Activated naive CD4-positive, alpha-beta T cell treated with anti-CD3 and anti-CD28 coated beads for 36 hours (primary cell): ENCODE measurements around the gene TRMT1. TPM values are rescaled to one million over a fixed set of nuclear protein-coding genes. Genes with fewer than 3 reads are reported as not detected.

ENCODE experiments used
- CTCF ChIA-PET: fragments of 350-600 bp; sonication (Branson Sonifier 250); formaldehyde crosslinking; loops from one replicate; lab custom pipeline; 2021; ENCODE audit warnings: antibody characterized with exemption; lab: Charles Lee
- DNase-seq: peaks from one replicate; pipeline ENCODE4 v3.0.0-alpha.2; 2020
- H3K27ac Mint-ChIP-seq: one replicate; pipeline ENCODE4 v1.8.0; 2021; ENCODE audit warnings: mild to moderate bottlenecking, mixed read lengths
- H3K27me3 Mint-ChIP-seq: one replicate; pipeline ENCODE4 v1.8.0; 2021; ENCODE audit warnings: low read depth, mixed read lengths
- H3K36me3 Mint-ChIP-seq: one replicate; pipeline ENCODE4 v1.8.0; 2021; ENCODE audit warnings: low read depth, mixed read lengths
- H3K4me1 Mint-ChIP-seq: one replicate; pipeline ENCODE4 v1.8.0; 2021; ENCODE audit warnings: low read depth, mixed read lengths
- H3K4me3 Mint-ChIP-seq: one replicate; pipeline ENCODE4 v1.8.0; 2021; ENCODE audit warnings: mild to moderate bottlenecking, moderate library complexity, mixed read lengths
- H3K9me3 Mint-ChIP-seq: one replicate; pipeline ENCODE4 v1.8.0; 2021; ENCODE audit warnings: mixed read lengths
- intact Hi-C: fragments of 100-400 bp; cut with micrococcal nuclease; formaldehyde crosslinking; loops from one replicate; pipeline ENCODE4 v1.15.1; 2023
- total RNA-seq, 2 experiments: library from RNA; stranded (reverse); gene quantifications; one replicate each; pipeline ENCODE4 v1.2.3, GENCODE V29; 2021

TRMT1 gene
- total RNA-seq, 2 experiments from 2014 or later: 55.8 to 59.6 TPM

DNA sequence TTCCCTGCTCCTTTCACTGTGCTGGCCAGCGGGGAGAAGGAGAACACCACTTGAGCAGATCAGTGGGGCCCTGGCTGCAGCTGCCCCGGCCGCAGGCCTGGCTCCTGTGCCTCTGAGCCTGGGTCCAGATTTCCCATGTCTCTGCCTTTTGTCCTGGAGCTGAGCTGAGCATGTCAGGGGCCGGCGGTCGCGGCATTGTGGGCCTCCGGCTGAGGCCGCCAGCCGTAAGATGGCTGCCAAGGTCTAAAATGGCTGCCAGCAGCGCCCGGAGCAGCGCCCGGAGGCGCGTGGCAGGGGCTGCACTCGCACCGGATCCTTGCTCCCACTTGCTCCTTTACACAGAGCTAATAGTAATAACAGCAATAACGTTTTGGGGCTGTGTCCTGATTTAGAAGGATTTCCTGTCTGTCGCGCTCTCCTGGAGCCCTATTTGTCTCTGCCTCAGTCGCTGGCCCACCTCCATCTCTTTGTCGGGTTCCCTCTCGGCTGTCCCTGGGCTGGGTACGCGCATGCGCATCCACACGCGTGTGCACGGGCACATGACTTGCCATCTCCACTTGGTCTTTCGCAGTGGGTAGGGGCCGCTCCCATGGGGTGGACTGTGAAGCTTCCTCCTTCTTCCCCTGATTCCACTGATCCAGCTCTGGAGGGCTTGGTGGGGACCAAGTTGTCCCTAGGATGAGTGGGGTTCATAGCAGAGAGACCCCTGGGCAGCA, 46.0 kb downstream of the TRMT1 start:
- H3K27me3 Mint-ChIP-seq: no peaks in the 10 kb centered on the region
- H3K27ac Mint-ChIP-seq: no peak overlapping the region
- H3K4me1 Mint-ChIP-seq: no peaks in the 10 kb centered on the region
- H3K9me3 Mint-ChIP-seq: no peaks in the 10 kb centered on the region
- no peak overlapping the region for H3K4me3 Mint-ChIP-seq
- intact Hi-C loops: no loop called here
- DNase-seq: no peak
- H3K36me3 Mint-ChIP-seq: no peaks in the 10 kb centered on the region
- CTCF ChIA-PET: interaction anchor here (1.0 to 5.1 kb wide), 3 partner anchors 10 to 105 kb away, joined by 3 to 37 read pairs (median 3); no protein-coding TSS in a partner anchor

DNA sequence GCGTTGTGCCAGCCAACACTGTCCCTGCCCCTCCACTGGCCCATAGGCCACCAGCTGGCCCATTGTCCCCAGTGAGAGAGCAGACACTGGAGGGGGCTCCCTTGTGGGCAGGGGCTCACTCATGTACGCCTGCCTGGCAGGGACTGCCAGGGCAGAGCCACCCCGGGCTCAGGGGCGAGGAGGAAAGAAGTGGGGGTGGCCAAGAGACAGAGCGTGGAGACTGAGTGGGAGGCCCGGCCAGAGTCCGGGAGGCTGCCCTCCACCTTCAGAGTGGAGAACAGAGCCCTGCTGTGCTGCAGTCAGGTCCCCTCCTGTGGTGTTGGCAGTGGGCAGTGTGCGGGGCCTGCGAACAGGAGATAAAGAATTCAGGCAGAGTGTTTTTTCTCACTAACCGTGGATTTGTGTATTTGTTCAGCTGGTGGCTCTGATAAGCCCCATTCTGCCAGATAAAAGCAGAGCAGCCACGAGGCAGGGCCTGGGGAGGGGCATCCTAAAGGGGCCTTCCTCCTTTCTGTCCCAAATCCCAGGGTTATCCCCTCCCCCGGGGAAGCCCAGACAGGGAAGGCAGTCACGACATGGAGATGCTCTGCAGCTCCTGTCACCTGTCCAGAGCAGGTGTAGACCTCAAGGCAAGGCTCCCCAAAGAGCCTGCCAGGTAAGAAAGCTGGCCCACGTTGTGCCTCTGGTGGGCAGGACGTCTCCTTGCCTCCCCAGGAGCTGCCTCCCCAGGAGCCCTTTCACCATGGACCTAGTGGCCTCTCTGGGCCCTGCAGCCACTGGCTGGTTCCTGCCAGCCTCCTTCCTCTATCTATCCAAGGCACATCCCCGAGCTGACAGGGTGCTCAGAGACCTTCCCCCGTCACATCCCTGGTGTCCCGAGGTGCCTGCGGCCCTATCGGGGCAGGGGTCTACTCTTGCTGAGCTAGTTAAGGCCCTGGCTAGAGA, 46.9 kb downstream of the TRMT1 start:
- no peak for DNase-seq
- H3K27me3 Mint-ChIP-seq: no peaks in the 10 kb centered on the region
- intact Hi-C loops: no loop called here
- no peaks in the 10 kb centered on the region for H3K9me3 Mint-ChIP-seq
- no peak overlapping the region for H3K27ac Mint-ChIP-seq
- no peak overlapping the region for H3K4me3 Mint-ChIP-seq
- no peaks in the 10 kb centered on the region for H3K36me3 Mint-ChIP-seq
- H3K4me1 Mint-ChIP-seq: no peaks in the 10 kb centered on the region
- CTCF ChIA-PET: interaction anchor here (1.0 to 5.1 kb wide), 2 partner anchors 9 to 104 kb away, joined by 3 to 37 read pairs; no protein-coding TSS in a partner anchor

DNA sequence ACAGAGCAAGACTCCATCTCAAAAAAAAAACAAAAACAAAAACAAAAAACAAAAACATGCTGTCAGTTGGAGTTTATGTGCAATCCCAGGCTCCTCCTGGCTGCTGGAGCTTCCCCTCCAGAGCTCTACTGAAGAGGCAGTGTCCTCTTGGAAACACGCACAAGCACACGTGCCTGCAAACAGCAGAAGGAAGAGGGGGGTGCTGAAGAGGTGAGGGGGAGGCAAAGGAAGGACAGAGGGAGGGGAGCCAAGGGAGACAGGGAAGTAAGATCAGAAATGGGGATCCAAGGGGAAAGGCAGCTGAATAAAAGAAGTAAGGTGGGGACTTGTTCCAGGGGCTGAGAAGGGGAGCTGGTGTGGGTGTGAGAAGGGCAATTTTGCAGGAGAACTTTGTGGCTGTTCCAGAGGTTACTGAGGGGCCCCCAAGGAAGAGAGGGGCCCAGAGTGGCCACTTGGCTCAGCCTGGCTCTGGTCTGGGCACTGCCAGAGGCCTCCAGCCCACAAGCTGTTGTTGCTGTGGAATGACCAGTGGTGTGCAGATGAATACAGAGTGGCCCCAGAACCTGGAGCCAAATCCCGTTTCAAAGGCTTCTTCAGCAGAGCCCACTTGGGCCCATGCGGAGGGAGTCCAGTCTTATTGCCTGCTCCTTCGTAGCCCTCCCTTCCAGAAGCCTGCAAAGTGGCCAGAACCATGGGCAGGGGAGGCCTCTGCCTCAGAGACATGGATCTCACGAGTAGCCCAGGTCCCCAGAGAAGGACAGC, 48.3 kb downstream of the TRMT1 start:
- CTCF ChIA-PET: interaction anchor here (0.7 to 1.4 kb wide), 2 partner anchors 26 to 53 kb away, joined by 3 to 6 read pairs; no protein-coding TSS in a partner anchor
- Mint-ChIP-seq H3K4me1 (no peaks in the 10 kb centered on the region), H3K4me3 (no peak overlapping the region), H3K36me3 (no peaks in the 10 kb centered on the region), H3K27me3 (no peaks in the 10 kb centered on the region), H3K9me3 (no peaks in the 10 kb centered on the region), H3K27ac (no peak overlapping the region)
- no peak for DNase-seq
- intact Hi-C loops: no loop called here

DNA sequence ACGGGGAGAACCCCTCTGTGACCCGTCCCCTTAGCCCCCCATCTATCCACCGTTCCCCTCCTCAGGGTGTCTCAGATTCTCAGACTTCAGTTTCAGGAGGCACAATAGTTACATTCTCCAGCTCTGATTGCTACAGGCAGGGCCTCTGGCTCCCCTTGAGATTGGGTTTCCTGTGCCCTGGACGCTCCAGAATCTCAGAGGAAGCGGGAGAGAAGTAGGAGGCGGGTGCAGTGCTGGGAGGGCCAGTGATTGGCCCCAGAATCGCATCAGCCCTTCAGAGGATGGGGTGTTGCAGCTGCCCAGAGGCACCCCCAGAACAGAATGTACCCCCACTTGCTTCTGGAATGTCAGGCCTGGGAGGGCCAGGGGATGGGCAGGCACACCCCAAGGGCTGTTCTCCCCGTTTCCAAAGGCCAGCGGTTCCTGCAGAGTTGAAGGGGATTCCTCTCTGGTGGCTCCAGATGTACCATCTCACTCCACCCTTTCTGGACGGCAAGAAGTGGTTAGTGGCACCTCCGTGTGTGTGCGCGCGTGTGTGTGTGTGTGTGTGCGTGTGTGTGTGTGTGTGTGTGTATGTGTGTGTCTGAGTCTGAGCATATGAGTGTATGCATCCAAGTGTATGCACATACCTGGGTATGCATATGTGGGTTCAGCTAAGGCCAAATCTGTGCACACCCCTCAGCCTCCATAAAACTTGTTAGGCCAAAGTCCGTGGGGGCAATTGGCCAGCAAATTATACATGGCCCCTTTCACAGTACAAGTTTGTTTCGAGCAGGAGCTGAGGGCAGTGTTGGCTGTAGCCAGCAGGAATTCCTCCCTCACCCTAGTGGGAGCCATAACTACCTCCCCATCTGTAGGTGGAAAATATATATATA, 49.4 kb downstream of the TRMT1 start:
- H3K27me3 Mint-ChIP-seq: peaks cover 1% of the 10 kb centered on the region
- H3K36me3 Mint-ChIP-seq: no peaks in the 10 kb centered on the region
- H3K9me3 Mint-ChIP-seq: no peaks in the 10 kb centered on the region
- no peak overlapping the region for H3K4me3 Mint-ChIP-seq
- H3K4me1 Mint-ChIP-seq: no peaks in the 10 kb centered on the region
- H3K27ac Mint-ChIP-seq: no peak overlapping the region
- CTCF ChIA-PET: interaction anchor here (0.7 to 1.4 kb wide), 2 partner anchors 27 to 51 kb away, joined by 3 to 6 read pairs; no protein-coding TSS in a partner anchor
- intact Hi-C loops: no loop called here
- DNase-seq: no peak

DNA sequence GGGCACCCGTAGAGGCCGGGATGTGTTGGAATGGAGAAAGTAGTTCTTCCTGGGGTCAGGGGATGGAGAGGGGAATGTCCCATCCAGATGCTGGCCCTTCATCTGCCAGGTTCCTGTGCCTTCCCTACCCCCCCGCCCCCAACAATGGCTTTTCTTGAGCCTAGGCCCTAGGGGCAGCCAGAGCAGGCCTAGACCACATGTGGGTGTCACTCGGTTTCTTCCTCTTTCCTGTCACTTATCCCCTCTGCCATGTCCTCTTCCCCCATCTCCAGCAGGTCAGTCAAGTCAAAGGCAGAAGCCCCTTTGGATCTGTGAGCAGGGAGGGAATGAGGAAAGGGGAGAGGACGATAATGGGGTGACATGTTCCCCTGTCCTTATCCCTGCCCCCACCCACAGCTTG, 50.3 kb downstream of the TRMT1 start:
- peaks cover 4% of the 10 kb centered on the region for H3K27me3 Mint-ChIP-seq
- no peak overlapping the region for H3K4me3 Mint-ChIP-seq
- no peak overlapping the region for H3K27ac Mint-ChIP-seq
- CTCF ChIA-PET: interaction anchor here (3.3 kb wide), 1 partner anchor 89 kb away, joined by 18 read pairs; no protein-coding TSS in a partner anchor
- intact Hi-C loops: no loop called here
- H3K4me1 Mint-ChIP-seq: peaks cover 3% of the 10 kb centered on the region
- no peaks in the 10 kb centered on the region for H3K9me3 Mint-ChIP-seq
- no peak for DNase-seq
- H3K36me3 Mint-ChIP-seq: no peaks in the 10 kb centered on the region

DNA sequence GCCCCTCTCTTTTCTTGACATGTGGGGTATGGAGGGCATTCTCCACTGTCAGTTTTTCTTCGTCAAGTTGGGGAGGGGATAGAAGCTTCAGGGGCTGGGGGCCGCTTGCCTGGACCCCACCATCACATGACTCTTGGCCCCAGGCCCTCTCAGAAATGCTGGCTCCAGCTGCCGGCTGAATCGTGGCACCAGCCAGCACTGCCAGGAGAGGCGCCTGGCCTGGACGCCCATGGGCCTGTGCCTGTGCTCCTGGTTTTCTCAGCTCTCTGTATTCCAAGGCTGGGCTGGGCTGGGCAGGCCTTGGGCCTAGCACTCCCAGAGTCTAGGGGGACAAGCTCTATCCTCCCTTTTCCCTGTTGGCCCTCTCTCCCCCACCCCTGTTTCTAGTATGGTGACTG, 52.4 kb downstream of the TRMT1 start:
- intact Hi-C loops: no loop called here
- Mint-ChIP-seq H3K4me3 (no peak overlapping the region), H3K4me1 (peaks cover 9% of the 10 kb centered on the region), H3K27me3 (peaks cover 4% of the 10 kb centered on the region), H3K27ac (no peak overlapping the region), H3K36me3 (no peaks in the 10 kb centered on the region), H3K9me3 (no peaks in the 10 kb centered on the region)
- no peak for DNase-seq
- CTCF ChIA-PET: interaction anchor here (1.5 to 3.3 kb wide), 4 partner anchors 34 to 99 kb away, joined by 6 to 18 read pairs (median 8); no protein-coding TSS in a partner anchor

DNA sequence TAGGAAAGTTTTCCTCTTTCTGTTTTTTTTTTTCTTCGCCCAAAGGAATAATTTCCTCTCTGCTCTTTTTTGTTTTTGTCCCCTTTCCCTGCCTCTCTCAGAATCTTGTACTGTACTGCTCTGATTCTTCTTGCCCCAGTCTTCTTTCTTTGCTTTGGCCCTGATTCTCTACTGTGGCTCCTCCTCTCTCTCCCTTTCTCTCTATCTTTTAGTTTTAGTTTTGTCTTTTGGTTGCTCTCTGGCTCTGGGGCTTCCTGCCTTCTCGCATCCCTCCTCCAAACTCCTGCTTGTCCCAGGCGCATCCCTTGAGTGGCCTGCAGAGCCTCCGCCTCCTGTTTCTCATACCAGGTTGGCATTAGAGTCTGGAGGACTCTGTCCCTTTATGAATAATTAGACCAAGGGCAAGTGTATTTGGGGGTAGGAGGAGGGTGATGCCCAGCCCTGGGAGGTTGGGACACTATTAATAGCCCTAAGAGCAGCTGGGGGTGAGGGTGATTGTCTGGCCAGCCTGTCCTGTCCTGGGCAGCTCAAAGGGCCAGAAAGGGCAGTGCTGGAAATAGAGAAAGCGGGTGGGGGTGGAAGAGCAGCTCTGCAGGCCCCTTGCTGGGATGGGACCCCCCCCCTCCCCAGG, 53.0 kb downstream of the TRMT1 start:
- Mint-ChIP-seq H3K4me3 (no peak overlapping the region), H3K36me3 (no peaks in the 10 kb centered on the region), H3K4me1 (peaks cover 9% of the 10 kb centered on the region), H3K27ac (no peak overlapping the region), H3K9me3 (no peaks in the 10 kb centered on the region), H3K27me3 (peaks cover 4% of the 10 kb centered on the region)
- intact Hi-C loops: no loop called here
- CTCF ChIA-PET: interaction anchor here (1.5 to 4.3 kb wide), 5 partner anchors 30 to 98 kb away, joined by 6 to 50 read pairs (median 9); no protein-coding TSS in a partner anchor
- DNase-seq: no peak

DNA sequence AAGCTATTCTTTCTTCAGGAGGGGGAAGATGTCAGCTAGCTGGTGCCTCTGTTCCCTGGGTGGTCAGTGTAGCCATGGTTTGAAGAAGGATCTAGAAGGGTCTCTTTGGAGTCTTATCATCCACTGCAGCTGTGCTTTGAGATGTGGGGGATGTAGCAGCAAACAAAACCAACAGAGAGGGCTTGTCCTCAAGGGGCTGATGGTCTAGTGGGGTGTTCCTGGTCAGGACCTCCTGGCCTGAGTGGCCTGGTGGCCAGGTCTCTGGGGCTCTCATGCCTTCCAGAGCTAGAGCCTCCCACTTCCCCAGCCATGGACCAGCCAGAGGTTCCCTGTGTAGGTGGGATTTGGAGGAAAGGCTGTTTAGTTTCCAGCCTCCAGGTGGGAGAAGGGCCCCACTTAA, 54.2 kb downstream of the TRMT1 start:
- no peaks in the 10 kb centered on the region for H3K36me3 Mint-ChIP-seq
- no peak for DNase-seq
- intact Hi-C loops: no loop called here
- CTCF ChIA-PET: interaction anchor here (1.3 to 6.2 kb wide), 13 partner anchors 9 to 97 kb away, joined by 3 to 110 read pairs (median 17); no protein-coding TSS in a partner anchor
- H3K9me3 Mint-ChIP-seq: no peaks in the 10 kb centered on the region
- H3K4me3 Mint-ChIP-seq: no peak overlapping the region
- H3K27ac Mint-ChIP-seq: no peak overlapping the region
- H3K27me3 Mint-ChIP-seq: peaks cover 4% of the 10 kb centered on the region
- peaks cover 9% of the 10 kb centered on the region for H3K4me1 Mint-ChIP-seq

DNA sequence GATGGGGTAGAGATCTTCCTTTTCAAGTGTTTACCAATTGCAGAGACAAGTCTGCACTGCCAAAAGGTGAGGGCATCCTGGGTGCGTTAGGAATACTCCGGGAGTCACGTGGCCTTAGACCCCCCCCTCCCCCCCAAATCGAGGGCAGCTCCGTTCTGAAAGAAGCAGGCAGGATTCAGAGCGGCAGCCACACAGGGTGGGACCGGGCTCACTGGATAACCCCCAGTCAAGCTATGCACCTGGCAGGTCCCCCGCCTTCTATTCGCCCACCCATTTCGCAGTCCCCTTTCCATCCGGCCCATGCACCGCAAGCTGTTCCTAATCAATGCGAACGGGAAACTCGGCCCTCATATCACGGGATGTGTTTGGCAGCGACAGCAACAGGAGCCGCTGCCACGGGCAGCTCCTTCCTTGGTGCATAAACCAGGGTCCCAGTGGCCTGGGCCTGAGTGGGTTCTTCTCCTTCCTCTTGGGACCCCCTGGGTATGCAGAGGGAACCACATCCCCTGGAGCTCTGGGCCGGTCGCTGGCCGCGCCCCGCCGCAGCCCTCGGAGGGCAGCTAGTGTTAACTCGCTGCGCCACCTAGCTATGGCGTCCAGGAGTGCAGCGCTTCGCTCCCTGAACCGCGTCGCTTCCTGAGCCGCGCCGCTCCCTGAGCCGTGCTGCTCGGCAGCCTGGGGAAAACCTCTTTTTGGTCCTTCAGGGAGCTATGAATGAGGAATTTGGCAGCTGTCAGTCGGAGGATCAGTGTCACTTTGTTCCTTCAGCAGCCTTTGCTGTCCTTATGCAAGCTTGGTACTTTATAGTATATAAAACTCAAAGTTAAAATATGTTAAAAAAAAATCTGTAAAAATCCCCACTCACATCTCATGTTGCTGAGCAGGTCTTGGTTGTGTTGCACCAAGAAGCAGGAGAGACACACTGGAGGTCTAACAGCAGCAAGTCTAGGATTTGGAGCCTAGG, 55.3 kb downstream of the TRMT1 start:
- DNase-seq: peak; percentile 87
- Mint-ChIP-seq H3K27me3 (peaks cover 4% of the 10 kb centered on the region), H3K27ac (no peak overlapping the region), H3K36me3 (no peaks in the 10 kb centered on the region), H3K4me1 (peaks cover 9% of the 10 kb centered on the region), H3K9me3 (no peaks in the 10 kb centered on the region), H3K4me3 (peak overlapping the region; percentile 71)
- CTCF ChIA-PET: interaction anchor here (0.5 to 6.2 kb wide), 34 partner anchors 9 to 665 kb away, joined by 3 to 110 read pairs (median 5); no protein-coding TSS in a partner anchor
- intact Hi-C loops: loop anchor here (1.0 to 2.0 kb wide), 4 partner anchors 34 to 96 kb away; no protein-coding TSS in a partner anchor
